Right atrium auricular region (tissue), 2 donors: ENCODE results near the gene IFNL1. TPM values are rescaled to one million over a fixed set of nuclear protein-coding genes. Genes with fewer than 3 reads are reported as not detected.
"Not testable (repeated sequence)": the region's sequence is repeated elsewhere in the genome, so short reads cannot be mapped to it uniquely, and the experiment has no call there.

Experiments
- DNase-seq: peaks from one replicate; pipeline ENCODE4 v3.0.0-alpha.2; 2019; ENCODE audit warnings: low spot score
- H3K27ac ChIP-seq, 2 donors: fragments of 200-600 bp; sonication (generic); 1 replicate in 1 of 2; 2 replicates in 1 of 2; pipeline ENCODE4 v1.5.1; 2016 to 2019
- H3K27me3 ChIP-seq, 2 donors: fragments of 200-600 bp; sonication (generic); one replicate each; pipeline versions ENCODE4 v1.5.1 to v1.6.0; 2017 to 2019
- H3K36me3 ChIP-seq: fragments of 200-600 bp; sonication (generic); one replicate; pipeline ENCODE4 v1.5.1; 2016
- H3K4me1 ChIP-seq, 2 donors: fragments of 200-600 bp; sonication (generic); one replicate each; pipeline versions ENCODE4 v1.5.1 to v1.6.0; 2017 to 2019
- H3K4me3 ChIP-seq, 2 donors: fragments of 200-600 bp; sonication (generic); 1 replicate in 1 of 2; 2 replicates in 1 of 2; pipeline ENCODE4 v1.5.1; 2017 to 2019; ENCODE audit warnings: mild to moderate bottlenecking in 1 of 2, moderate library complexity in 1 of 2
- H3K9me3 ChIP-seq, 2 donors: fragments of 200-600 bp; sonication (generic); one replicate each; pipeline ENCODE4 v1.5.1; 2019
- total RNA-seq, 2 donors: library from RNA; depleted of rRNA; stranded (reverse); fragments of >200 nt; gene quantifications; one replicate each; pipeline ENCODE4 v1.1.0, GENCODE V29; 2016
- TF ChIP-seq, protein P1 (sequence below), 2 donors: fragments of 200-600 bp; sonication (generic); IDR thresholded peaks; one replicate each; pipeline ENCODE4 v1.5.1; 2019; ENCODE audit warnings: antibody characterized with exemption in 2 of 2

Gene IFNL1
- total RNA-seq, 2 donors from 2014 or later = not detected

DNA sequence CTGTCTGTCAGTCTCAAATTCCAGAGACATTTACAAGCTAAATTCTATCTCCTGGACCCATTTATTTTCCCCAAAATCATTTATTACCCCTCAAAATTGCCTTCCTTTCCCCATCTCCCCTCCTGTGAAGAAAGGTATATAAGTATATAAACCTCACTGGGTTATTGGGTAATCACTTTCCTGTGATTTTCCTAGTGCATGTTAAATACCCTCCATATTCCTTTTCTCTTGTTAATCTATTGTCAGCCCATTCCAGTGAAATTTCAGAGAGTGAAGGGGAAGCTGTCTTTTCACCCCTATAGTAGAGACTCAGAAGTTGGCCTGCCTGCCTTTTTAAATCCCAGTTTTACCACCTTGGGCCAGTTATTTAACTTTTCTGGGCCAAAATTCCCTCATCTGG, 9.9 kb downstream of the IFNL1 start:
- TF ChIP-seq, protein P1, sequence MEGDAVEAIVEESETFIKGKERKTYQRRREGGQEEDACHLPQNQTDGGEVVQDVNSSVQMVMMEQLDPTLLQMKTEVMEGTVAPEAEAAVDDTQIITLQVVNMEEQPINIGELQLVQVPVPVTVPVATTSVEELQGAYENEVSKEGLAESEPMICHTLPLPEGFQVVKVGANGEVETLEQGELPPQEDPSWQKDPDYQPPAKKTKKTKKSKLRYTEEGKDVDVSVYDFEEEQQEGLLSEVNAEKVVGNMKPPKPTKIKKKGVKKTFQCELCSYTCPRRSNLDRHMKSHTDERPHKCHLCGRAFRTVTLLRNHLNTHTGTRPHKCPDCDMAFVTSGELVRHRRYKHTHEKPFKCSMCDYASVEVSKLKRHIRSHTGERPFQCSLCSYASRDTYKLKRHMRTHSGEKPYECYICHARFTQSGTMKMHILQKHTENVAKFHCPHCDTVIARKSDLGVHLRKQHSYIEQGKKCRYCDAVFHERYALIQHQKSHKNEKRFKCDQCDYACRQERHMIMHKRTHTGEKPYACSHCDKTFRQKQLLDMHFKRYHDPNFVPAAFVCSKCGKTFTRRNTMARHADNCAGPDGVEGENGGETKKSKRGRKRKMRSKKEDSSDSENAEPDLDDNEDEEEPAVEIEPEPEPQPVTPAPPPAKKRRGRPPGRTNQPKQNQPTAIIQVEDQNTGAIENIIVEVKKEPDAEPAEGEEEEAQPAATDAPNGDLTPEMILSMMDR (IDR thresholded peaks at IDR 0.05) = no peak
- H3K4me3 ChIP-seq = no peak overlapping the region
- peaks cover 17 to 21% of the 10 kb centered on the region in 2 donors for H3K27me3 ChIP-seq
- no peak overlapping the region for H3K27ac ChIP-seq
- no peaks in the 10 kb centered on the region for H3K9me3 ChIP-seq
- no peaks in the 10 kb centered on the region for H3K36me3 ChIP-seq
- peaks cover 0 to 16% of the 10 kb centered on the region in 2 donors for H3K4me1 ChIP-seq
- no peak for DNase-seq

DNA sequence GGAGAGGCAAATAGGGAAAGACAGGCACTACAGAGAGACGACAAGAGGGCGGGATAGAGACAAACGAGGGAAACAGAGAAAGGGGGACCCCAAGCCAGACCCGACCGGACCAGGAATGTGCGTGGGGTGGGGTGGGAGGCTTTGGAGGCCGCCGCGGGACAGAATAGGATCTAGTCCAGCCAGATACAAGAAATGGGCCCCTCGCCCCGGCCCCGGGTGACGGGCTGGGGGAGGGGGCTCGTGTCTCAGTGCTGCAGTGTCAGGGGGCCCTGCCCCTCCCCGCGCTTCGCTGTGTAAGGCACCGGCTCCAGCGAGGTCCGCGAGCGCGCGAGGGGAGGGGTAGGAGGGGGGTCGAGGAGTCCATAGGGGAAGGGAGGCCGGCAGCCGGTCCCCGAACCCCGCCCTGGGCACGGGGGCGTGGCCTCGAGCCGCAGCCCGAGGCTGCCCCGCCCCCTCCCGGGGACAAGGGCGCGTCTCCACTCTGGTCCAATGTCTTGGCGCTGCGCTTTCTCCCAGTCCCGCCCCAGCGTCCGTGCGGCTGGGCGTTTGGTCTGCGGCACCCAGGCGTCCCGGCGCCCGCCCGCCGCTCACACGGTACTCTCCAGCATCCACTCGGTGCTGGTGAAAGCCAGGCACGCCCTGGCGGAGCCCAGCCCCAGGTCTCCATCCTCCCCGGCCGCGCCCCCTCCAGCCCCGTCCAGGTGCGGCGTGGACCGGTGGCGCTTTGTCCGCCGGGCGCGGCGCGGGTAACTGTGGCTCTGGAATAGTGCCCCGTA, 11.0 kb downstream of the IFNL1 start:
- Histone ChIP-seq H3K9me3 (no peaks in the 10 kb centered on the region), H3K27me3 (peaks cover 17 to 21% of the 10 kb centered on the region in 2 donors), H3K4me3 (peak overlapping the region in 1 of 2 donors; percentile 41), H3K27ac (no peak overlapping the region), H3K36me3 (no peaks in the 10 kb centered on the region), H3K4me1 (peaks cover 0 to 16% of the 10 kb centered on the region in 2 donors)
- no peak for DNase-seq
- TF ChIP-seq, protein P1 (IDR thresholded peaks at IDR 0.05) = no peak

DNA sequence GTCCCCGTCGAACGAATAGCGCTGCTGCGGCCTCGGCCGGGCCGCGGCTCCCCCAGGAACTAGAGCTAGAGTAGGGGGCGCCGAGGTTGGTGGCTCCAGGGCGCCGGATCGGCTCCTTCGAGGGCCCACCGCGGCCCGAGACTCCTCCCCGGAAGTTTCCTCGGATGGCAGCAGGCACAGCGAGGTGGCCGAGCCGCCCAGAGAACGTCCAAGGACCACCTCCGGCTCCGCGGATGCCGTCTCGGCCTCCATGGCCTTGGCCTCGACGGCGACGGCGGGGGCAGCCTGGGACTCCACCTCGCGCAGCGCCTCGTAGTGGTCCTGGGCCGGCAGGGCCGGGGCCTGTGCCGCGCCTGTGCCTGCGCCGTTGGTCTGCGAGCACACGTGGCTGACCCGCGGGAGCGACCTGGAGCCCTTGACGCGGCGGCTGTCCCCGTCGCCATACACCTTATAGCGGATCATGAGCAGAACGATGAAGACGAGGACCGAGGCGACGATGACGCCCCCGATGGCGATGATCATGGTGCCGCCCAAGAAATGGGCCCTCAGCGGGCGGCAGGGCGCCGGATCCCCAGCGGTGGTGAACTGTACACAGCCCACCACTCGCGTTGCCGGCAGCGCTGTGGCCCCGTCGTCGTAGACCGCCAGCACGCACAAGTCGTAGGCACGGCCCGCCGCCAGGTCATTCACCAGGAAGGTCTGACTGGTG, 11.8 kb downstream of the IFNL1 start:
- H3K4me3 ChIP-seq = peak overlapping the region in 1 of 2 donors; percentile 41
- DNase-seq = no peak
- H3K27ac ChIP-seq = no peak overlapping the region
- H3K36me3 ChIP-seq = no peaks in the 10 kb centered on the region
- peaks cover 17 to 21% of the 10 kb centered on the region in 2 donors for H3K27me3 ChIP-seq
- TF ChIP-seq, protein P1 (IDR thresholded peaks at IDR 0.05) = no peak
- H3K9me3 ChIP-seq = no peaks in the 10 kb centered on the region
- H3K4me1 ChIP-seq = peaks cover 0 to 16% of the 10 kb centered on the region in 2 donors

DNA sequence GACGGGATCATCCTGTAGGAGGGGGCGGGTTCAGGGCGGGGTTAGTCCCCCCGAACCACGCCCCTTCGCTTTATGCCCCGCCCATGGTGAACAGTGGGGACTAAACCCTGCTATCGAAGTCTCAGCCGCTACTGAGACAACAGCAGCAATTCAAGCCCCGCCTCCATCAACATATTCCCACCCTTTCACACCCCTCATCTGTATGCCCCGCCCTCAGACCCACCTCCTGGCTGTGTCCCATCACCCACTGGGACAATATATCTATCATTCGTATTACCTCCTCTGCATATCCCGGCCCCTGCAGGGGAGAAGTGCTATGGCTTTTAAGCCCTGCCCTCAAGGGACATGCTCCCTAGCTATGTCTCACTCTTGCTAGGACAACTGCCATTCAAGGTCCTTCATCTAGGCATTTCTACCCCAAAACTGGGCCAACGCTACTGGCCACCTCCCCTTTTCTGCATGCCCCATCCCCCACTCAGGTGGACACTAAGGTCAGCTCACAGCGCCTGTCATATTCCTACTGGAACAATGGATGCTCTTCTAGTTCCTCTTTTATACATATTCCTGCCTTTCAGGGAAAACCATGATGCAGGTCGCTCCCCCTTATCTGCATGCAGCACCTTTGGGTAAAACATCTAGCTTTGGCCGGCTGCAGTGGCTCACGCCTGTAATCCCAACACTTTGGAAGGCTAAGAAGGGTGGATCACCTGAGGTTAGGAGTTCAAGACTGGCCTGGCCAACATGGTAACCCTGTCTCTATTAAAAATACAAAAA, 12.5 kb downstream of the IFNL1 start:
- TF ChIP-seq, protein P1 (IDR thresholded peaks at IDR 0.05) = no peak
- H3K27me3 ChIP-seq = peaks cover 17 to 21% of the 10 kb centered on the region in 2 donors
- no peak for DNase-seq
- H3K9me3 ChIP-seq = no peaks in the 10 kb centered on the region
- peaks cover 0 to 16% of the 10 kb centered on the region in 2 donors for H3K4me1 ChIP-seq
- no peak overlapping the region for H3K27ac ChIP-seq
- H3K4me3 ChIP-seq = no peak overlapping the region
- no peaks in the 10 kb centered on the region for H3K36me3 ChIP-seq

DNA sequence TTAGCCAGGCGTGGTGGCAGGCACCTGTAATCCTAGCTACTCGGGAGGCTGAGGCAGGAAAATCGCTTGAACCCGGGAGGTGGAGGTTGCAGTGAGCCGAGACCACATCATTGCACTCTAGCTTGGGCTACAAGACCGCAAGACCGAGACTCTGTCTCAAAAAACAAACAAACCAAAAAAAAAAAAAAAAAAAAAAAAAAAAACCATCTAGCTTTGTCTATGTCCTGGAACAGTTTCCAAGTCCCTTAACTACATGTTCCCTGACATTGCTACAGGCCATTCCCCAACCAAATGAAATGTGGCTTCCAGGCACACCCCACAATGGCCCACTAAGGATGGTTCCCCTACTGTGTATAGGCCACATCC, 13.1 kb downstream of the IFNL1 start:
- not testable (repeated sequence) for H3K36me3 ChIP-seq, H3K9me3 ChIP-seq, DNase-seq, H3K4me3 ChIP-seq, H3K27ac ChIP-seq
- Histone ChIP-seq H3K4me1 (peaks cover 0 to 16% of the 10 kb centered on the region in 2 donors), H3K27me3 (peaks cover 17 to 21% of the 10 kb centered on the region in 2 donors)
